Activated CD4-positive, alpha-beta T cell treated with anti-CD3 and anti-CD28 coated beads, Interleukin-2, amount 50 U/mL, for 1 hour (primary cell): ENCODE data around the gene TNFRSF4.

Source experiments
- DNase-seq: peaks from one replicate; pipeline ENCODE4 v3.0.0-alpha.2; 2020

Gene TNFRSF4

DNA sequence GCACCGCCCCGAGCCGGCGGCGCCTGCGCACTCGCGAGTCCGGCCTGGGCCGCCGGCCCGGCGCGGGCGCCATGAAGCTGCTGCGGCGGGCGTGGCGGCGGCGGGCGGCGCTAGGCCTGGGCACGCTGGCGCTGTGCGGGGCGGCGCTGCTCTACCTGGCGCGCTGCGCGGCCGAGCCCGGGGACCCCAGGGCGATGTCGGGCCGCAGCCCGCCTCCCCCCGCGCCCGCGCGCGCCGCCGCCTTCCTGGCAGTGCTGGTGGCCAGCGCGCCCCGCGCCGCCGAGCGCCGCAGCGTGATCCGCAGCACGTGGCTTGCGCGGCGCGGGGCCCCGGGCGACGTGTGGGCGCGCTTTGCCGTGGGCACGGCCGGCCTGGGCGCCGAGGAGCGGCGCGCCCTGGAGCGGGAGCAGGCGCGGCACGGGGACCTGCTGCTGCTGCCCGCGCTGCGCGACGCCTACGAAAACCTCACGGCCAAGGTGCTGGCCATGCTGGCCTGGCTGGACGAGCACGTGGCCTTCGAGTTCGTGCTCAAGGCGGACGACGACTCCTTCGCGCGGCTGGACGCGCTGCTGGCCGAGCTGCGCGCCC, 18.3 kb upstream of the TNFRSF4 start, which contains the start of gene B3GALT6:
Gene B3GALT6 (plus strand): TSS at position 30 of the 588 bp plus-strand sequence. CDS start 42 bp downstream, at position 72.
- no peak for DNase-seq

DNA sequence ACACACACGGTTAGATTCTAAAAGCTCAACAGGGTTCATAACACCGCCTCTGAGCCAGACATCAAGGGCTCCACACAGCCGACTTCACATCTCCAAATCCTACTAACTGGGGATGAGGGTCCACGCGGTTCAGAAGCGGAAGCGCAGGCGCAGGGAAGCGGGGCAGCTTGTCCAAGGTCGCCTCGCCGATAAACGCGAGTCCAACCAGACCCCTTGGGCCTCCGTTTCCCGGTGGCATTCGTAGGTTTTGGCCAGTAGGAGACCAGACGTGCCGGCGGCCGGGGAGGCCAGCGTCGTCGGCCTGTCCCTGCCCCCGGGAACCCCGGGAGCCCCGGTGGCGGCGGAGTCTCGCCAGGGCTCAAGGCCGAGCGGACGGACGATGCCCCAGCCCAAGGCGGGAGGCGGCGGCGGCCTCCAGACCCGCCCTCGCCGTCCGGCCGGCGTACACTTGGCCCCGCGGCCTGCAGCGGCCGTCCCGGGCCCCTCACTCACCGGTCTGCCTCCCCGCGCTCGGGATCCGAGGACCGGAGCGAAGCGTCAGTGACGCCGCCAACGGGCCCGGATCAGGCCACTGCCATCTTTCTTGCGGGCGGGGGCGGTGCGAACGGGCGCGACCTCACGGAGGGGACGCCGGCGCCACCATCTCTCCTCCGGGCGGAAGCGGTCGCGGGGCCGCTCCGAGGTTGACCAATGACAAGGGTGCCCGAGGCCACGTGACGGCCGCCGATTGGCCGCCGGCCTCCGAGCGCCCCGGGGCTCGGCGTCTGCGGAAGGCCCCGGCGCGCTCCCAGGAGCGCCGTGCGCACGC, 17.7 kb upstream of the TNFRSF4 start, which contains the start of gene SDF4:
Gene SDF4 (minus strand): TSS at position 602 of the 808 bp plus-strand sequence. CDS start 3,229 bp downstream, outside the sequence.
- peak; percentile 96 for DNase-seq

DNA sequence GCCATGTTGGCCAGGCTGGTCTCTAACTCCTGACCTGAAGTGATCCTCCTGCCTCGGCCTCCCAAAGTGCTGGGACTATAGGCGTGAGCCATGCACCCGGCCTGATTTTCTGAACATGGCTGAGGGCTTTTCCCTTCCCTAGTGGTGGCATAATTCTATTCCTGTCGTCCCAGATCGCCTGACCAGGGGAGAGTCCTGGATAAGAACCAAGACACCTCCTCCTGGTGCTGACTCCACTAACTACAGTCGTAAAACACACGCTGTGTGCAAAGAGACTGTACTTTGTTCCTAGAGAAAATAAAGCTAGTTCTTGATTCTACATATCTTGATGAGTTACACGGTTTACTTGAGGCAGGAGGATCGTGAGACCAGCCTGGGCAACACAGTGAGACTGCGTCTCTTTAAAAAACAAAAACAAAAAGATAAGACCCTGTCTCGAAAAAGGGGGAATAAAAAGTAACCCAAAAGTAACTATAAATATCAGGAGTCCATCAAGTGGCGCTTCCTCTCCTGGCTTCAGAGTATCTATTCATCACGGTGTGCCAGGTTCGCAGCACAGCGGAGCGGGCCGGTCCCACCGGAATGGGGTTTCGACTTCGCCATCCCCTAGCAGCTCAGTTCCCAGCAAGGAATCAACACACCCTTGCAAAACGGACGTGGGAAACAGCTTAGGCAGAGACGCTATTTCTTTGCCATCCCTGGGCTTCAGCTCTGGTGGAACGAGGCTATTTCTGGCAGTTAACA, 16.9 kb upstream of the TNFRSF4 start:
- DNase-seq = no peak

DNA sequence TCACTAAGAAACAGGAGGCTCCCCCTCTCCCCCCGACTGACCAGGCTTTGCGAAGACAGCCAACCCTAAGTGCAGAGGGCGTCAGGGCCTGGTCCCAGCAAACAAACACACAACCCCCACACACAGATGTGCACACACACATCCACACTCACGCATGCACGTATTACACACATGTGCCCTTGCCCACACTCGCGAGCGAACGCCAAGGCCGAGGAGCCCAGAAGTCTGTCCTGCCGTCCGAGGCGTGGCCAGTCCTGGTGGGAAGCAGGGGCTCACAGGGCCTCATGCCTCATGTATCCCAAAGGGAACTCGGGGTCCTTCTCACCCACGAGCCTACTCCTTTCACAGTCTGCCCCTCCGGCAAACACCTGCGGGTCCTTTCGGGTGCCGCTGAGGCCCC, 15.8 kb upstream of the TNFRSF4 start:
- no peak for DNase-seq

DNA sequence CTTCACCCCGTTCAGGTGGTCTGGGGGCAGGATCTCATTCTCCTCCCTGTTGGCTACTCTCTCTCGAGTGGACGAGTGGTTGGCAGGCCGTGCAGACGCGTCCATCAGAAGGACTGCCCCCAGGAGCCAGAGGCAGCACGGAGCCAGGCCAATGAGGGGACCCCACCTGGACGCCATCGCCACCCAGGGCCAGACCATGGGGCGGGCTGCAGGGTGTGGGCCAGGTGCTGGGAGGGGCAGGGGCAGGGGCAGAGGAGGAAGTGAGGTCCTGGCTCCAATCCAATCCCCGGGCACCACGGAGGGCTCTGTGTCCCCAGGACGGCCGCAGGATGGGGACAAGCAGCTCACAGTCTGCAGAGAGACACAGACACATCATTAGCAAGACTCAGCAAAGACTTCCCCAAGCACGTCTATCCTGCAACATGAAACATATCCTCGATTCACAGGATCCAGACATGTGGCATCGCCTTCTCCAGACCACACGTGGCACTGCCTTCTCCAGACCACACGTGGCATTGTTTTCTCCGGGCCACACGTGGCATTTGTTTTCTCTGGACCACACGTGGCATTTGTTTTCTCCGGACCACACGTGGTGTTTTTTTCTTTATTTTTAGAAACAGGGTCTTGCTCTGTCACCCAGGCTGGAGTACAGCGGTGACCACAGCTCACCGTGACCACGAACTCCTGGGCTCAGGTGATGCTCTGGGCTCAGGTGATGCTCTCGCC, 14.8 kb upstream of the TNFRSF4 start:
- no peak for DNase-seq

DNA sequence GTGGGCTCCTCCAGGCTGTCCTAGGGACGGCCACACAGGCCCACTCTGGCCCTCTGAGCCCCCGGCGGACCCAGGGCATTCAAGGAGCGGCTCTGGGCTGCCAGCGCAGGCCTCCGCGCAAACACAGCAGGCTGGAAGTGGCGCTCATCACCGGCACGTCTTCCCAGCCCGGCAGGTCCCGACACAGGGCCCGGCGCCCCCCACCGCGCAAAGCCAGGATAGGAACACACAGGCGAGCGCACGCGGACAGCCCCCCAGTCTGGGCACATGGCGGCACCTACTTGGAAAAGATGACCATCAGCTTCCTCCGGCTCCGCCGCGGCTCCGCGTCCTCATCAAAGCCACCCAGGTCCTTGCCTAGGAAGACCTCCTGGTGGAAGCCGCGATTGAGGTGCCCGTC, 14.2 kb upstream of the TNFRSF4 start:
- no peak for DNase-seq

DNA sequence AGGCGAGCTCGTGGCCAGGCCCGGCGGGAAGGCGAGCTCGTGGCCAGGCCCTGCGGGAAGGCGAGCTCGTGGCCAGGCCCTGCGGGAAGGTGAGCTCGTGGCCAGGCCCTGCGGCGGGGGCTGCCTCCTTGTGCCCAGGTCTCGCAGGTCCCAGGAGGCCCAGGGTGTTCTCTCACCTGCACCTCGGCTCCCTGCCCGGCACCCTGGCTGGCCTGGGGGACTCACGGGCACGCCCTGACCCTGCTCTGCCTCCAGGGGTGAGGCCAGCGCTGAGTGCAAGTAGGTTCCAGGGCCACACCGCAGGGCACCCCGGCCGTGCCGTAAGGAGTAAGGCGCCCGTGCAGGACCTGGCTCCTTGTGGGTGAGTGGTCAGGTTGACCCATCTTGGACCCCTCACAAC, 13.4 kb upstream of the TNFRSF4 start:
- no peak for DNase-seq

DNA sequence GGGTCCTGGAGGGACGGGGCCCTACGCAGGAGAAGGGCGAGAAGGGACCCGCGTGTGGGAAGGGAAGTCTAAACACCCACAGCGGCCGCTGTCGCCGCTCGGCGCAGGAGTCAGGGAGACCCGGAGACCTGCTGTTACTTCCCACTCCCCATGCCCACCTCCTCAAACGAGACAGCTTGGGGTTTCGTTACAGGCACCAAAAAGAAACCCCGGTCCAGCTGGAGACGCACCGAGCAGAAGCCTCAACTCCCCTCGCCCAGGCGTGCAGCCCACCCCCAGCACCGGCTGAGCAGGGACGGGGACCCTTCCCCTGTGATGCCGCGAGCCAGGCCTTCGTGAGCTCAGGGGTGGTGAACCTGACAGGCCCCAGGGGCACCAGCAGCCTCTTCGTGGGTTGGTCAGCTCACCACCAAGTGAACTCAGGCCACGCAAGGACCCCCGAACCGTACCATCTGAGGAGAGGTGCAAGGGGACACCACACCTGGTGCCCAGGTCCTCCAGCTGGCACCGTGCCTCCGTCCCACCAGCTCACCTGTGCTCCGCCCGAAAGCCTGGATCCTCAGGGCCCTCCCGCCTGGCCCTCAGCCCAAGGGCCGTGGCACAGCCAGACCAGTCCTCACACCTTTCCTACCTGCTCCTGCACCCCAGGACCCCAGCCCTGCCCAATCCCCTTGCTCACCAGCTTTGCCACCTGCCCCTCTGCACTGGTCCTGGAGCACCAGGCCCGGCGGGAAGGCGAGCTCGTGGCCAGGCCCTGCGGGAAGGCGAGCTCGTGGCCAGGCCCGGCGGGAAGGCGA, 12.8 kb upstream of the TNFRSF4 start:
- no peak for DNase-seq

DNA sequence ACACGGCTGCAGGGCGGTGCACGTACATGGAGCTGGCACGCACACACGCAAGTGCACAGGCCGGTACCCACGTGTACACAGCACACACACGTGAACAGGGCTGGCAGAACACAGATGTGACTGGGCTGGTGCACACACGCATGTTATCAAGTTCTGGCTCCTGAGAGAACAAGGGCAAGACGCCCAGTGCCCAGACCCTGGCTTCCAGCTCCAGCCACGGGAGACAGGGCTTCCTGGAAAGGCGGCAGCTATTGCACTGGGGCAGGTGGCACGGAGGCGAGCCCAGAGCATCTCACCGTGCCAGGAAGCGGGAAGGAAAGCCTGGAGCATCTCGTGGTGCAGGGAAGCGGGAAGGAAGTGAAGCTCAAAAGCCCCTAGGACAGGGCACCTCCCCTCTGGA, 12.0 kb upstream of the TNFRSF4 start:
- DNase-seq = no peak

DNA sequence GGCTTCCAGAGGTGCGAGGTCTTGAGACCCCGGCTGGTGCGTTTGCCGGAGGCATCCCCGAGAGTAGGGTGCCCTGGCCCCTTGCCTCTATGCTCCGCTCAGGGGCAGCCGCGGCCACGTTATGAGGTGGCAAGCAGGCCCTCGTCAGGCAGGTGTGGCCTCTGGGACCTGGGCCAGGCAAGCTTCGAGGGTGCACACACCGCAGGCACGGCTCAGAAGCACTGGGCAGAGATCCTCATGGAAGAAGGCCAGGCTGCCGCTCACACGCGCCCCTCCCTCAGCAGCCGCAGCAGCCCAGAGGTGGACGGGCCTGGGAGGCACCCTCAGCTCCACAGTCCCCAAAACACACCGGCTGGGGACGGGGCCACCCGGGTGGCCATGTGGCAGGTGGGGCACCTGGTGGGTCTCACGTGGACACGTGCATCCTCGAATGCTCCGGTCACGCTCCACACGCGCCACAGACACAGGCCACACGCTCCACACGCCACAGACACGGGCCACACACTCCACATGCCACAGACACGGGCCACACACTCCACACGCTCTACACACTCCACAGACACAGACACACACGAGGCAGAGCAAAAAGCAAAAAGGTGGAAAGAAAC, 11.4 kb upstream of the TNFRSF4 start:
- DNase-seq = no peak

DNA sequence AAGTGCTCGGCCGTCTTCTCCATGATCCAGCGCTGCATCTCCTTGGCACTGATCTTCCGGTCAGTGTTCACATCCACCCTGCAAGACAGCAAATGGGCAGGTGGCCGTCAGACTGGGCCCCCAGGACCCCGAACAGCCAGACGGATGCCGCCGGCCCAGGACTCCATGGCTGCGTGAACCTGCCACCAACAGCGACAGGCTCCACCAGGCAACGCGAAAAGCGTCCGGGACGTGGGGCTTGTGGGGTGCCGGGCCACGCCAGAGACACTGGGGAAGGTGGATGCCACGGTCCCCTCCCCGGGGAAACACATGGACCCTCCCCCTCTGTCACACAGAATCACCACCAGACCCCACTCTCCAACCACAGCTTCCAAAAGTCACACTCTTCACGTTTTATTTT, 9.9 kb upstream of the TNFRSF4 start:
- no peak for DNase-seq

DNA sequence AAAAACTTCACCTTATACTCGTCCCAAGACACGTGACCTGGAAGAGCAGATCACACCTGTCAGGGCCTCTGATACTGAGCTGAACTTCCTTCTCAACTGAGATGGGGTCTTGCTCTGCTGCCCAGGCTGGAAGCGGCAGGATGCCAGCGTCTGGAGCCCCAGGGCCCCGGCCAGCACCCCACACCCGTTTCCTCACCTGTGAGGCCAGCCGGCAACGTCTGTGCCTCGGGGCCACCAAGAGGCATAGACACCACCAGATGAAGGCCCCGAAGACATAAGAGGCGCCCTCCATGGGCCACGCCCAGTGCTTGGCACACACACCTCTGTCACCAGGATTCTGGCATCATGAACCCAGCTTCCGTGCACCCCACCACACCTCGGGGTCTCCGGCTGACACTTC, 9.4 kb upstream of the TNFRSF4 start:
- no peak for DNase-seq

DNA sequence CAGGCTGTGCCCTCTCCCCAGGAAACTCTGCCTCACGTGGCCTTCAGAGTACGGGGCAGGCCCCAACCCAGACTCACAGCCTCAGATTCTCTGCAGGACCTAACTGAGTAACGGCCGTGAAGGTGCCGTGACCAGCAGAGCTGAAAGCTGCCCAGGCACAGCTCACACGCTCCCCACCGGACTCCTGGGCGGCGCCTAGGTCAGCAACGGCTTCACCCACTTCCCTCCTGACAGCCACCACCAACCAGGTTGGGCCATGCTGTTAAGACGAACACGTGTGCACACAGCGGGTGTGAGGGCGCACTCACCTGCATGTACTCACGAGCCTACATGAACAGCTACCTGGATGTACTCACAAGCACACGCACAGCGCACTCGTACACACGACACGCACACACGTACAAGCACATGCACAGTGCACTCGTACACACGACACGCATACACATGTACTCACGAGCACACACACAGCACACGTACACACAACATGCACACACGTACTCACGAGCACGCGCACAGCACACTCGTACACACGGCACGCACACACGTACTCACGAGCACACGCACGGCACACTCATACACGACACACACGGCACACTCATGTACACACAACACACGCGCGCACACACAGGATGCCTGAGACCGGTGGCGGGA, 8.7 kb upstream of the TNFRSF4 start:
- no peak for DNase-seq

DNA sequence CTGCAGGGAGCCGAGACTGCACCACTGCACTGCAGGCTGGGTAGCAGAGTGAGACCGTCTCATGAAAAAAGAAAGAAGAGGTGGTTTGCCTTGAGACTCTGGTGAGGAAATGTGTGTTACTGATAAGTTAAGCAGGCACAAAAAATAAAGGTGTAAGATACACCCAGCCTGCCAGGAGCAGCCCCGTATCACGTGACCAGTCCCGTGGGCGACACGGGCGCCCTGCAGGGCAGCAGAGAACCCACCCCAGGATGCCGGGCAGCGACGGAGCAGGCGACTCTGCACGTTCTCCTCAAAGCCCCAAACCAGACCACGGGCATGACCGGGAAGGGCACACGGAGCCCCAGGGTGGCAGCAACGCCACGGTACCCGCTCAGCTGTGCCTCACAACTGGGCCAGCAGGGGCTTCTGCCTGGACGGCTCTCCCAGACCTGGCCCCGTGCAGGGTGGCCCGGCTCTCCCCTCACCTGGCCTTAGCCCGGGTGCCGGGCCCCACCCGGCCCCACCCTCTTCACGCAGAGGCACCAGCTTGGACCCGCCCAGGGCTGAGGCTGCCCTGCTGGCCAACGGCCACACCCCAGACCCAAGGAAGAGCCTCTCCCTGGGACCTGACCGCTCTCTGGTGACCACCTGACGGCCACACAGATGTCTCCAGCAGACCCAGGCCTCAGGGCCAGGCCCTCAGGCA, 8.1 kb upstream of the TNFRSF4 start:
- no peak for DNase-seq

DNA sequence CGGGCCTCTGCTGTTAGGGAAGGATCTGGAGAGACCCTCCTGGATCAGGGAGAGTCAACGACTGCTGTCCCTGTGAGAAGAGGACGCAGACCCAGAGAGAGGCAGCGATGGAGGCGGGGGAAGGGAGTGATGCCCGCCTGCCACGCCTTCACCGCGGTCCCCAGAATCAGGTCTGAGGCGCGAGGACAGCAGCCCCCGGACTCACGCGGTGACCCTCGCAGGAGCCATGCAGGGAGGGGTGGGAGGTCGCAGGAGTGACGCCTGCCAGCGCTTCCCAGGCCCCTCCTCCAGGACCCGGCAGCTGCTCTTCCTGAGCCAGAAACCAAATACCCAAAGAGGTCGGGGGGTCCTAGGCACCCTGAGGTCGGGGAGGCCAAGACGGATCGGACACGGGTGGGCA, 6.2 kb upstream of the TNFRSF4 start:
- no peak for DNase-seq

DNA sequence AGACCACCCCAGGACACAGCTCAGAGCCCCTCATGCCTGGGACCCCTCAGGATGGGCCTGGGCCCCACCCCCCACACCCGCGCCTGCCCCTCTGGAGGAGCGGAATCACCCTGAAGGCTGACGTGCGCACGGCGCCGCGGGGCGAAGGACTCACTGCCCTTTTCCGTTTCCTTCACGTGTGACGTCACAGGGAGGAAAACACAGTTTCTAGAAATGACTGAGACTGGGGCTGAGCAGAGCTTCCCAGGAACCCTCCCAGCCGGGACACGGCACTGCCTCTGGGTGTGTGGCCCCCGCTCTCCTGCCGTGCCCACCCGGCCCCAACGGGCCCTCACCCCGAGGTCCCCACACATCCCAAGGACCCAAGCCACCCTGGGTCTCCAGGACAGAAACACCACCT, 5.4 kb upstream of the TNFRSF4 start:
- DNase-seq = peak; percentile 60

DNA sequence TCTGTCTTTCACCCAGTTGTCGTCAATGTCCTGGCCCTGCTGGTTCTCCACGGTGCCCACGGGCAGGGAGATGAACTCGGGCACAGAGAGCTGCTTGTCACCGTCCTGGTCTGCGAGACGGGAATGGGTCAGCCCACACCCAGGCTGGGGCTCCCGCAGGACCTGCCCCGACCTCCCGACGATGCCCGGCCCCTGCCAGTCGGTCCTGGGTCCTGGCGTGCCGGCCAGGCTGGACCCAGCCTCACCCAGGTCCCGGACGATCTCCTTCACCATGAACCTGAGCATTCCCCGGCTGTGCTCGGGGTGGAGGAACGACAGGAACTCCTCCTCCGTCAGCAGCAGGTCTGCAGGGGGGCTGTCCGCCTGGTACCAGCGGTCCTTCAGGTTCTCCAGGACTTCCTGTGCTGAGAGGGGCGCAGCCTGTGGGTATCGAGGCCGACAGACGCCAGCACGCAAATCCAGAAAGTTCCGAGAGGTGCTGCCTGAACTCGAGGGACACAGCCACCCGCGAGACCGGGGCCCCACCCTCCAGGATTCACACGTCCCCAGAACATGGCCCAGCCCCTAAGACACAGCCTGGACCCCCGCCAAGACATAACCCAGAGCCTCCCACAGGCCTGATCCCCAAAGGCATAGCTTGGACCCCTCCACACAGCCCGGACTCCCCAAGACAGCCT, 4.7 kb upstream of the TNFRSF4 start:
- DNase-seq = no peak

DNA sequence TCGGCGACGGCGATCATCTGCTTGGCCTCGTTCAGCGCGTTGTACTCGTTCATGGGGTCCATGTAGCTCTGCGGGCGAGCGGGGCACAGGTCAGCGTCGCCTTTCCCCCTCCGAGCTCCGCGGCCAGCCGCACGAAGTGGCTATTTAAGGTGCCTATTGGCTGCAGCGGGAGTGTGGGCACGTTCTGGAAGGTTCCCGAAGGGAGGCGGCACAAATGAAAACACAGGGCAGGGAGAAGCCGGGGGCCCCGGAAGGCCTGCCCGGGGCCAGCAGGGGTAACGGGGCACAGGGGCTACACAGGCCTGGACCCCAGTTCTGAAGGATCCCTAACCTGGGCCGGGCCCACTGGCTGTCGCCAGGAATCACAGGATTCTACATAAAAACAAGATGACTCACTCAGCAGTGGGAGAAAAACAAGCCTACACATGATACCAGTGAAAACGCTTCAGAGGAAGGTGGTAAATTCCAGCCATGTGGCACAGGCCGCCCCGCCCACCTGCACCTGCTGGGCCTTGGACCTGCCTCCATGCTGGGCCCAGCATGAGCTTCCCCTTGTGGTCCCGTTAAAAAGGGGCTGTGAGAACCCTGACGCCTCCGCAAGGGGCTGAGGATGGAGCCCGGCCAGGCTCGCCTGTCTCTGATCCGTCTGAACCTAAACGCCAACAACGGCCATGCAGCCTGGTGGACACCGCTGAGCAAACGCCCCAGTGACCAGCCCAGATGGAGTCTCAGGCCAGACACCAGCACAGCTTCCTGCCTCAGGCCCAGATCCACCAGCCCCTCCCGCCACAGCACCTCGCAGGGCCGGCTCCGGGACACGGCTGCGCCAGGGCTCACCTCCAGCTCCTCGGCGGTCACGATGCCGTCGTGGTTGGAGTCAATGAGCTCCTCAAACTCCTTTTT, 3.9 kb upstream of the TNFRSF4 start:
- DNase-seq = no peak
